Colon (tissue), 2 donors: ENCODE results near the gene ZFHX2.

Experiments
- FAIRE-seq: peaks from 2 replicates; lab custom pipeline; 2012; peaks lifted over from hg19 to GRCh38; lab: Jason Lieb, UNC
- donor health status: control.
- donor health status: control.

The ZFHX2 gene

DNA sequence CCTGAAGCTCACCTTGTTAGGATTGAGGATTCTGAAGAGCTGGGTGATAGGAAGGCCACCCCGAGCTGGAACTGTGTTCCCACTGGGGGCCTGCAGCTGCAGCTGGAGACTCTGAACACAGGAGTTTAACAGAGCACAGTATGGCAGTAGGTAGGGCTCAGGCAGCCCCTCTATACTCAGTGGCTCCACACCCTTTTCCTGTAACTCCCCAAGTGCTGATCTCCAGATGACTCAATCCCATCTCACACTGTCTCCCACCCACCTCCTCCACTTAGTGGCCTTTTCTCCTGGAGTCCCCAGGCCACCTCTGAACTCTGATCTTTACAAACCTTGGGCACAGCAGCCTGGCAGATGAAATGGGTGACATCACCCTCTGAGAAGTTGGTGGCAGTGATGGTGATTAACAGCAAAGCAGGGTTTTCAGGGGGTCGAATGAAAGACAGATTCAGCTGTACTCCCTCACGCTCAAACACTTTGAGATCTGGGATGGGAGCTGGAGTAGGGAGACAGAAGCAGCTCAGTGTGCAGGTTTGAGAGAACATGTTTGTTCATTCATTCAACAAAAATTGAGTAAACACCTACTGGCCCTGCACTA, 8.5 kb upstream of the ZFHX2 start:
- no peak for FAIRE-seq

DNA sequence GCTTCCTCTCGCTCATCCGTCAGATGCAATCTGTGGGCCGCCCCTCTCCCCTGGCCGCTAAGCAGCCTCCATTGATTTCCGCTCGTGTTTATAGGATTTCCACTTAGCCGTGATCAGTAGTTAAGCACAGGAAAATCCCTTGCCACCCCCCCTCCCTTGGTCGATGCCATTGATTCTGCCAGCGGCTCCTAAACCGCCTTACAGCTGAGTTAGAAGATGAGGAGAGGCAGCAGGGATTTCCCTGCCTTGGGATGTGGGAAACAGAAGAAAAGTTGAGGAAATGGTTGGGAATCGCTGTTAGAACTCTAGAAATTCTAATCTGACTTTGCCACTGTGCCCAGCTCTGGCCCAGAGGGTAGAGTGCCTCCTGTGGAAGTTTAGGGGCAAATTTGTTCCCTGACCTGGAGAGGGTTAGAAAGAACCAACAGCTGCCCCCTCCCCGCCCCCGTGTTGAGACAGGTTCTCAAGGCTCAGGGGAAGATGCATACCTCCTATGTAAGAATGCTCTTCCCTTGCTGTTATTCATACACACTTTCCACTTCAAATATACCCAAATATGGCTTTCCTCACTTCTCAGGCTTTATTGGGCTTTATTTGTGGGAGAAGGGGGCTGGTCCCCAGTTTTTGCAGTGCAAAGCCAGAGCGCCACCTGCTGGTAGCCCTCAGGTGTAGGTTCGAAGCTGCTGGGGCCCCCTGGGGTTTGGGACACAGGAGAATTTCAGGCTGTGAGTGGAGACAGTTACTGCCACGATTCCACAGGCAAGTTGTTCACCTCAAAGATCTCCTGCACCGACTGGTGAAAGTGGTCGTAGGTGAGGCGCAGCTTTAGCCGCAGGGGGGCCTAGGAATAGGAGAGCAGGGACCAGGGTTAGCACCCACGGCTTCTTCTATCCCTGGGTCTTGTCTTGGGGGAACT, 7.7 kb upstream of the ZFHX2 start:
- FAIRE-seq, result no peak

DNA sequence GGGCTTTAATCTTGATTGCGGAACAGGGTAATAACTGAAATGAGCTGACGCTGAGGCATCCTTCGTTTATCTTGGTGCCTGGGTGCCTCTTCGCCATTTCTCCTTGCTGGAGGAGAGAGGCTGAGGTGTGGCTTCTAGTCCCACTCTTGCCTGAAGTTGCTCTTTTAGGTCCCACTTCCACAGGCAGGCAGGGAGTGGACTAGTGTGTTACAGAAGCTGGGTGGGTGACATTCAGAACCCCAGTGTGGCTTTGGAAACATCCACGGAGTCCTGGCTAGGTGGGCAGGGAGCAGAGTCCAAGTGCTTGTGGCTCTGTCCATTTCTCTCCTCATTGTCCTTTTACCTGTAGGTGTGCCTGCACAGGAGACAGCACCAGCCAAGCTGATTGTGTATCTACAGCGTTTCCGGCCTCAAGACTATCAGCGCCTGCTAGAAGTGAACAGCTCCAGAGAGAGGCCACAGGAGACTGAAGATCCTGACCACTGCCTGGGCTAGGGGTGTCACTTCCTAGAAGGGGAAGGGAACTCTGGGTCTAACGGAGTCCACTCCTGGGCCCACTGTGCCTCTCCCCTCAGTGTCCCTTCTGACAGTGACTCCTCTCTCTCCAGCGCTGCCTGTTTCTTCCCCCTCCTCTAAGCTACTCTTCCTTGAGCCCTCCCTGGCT, 6.9 kb upstream of the ZFHX2 start:
- FAIRE-seq, result no peak

- no peak for FAIRE-seq
These were observed 6.4 kb upstream of the ZFHX2 start for GRCh38 chr14:23557946-23558345.

- no peak for FAIRE-seq
These were observed 6.0 kb upstream of the ZFHX2 start for GRCh38 chr14:23557521-23557920.

- no peak for FAIRE-seq
These were observed 5.3 kb upstream of the ZFHX2 start for GRCh38 chr14:23556700-23557440.

DNA sequence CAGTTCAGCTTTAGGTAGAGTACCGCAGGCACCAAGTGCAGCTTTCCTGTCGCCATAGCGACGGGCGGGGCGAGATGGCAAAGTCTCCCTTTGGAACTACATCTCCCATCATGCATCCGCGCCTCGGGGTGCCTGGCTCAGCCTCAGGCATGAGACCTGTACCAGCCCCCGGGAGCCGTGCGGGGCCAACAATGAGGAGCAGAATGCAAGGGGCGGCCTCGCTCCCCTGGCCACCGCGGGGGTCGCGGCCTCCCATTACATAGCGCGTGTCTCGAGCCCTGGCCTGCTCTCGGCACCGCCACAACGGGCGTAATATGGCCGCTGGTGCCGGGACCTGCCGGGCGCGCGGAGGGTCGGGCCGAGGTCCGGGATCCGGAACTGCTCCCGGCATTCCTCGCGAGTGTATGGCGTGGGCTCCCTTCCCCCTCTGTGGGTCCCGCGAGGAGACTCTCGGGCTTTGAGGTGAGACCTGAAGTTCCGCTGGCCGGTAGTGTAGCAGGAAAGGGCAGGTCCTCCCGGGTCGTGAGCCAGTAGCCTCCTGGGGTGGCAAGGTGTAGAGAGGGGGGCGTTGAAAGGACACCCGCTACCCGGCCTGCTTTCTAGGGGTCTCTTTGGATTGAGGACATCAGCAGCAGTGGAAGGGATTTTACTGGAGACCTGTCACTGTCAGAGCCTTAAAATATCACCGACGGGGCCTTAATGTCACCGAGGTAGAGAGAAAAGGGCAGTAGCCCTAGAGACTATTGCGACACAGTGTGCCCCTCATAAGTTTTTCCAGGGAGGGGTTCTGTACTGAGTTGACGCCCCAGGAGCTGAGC, 4.5 kb upstream of the ZFHX2 start, which contains the start of gene THTPA:
Gene THTPA (plus strand): TSS at position 390 of the 818 bp plus-strand sequence. CDS start 487 bp downstream, outside the sequence.
- no peak for FAIRE-seq

- no peak for FAIRE-seq
These were observed 3.9 kb upstream of the ZFHX2 start for GRCh38 chr14:23555533-23555881.

GRCh38 chr14:23550812-23551265, 726 bp downstream of the ZFHX2 start:
- FAIRE-seq, result no peak

DNA sequence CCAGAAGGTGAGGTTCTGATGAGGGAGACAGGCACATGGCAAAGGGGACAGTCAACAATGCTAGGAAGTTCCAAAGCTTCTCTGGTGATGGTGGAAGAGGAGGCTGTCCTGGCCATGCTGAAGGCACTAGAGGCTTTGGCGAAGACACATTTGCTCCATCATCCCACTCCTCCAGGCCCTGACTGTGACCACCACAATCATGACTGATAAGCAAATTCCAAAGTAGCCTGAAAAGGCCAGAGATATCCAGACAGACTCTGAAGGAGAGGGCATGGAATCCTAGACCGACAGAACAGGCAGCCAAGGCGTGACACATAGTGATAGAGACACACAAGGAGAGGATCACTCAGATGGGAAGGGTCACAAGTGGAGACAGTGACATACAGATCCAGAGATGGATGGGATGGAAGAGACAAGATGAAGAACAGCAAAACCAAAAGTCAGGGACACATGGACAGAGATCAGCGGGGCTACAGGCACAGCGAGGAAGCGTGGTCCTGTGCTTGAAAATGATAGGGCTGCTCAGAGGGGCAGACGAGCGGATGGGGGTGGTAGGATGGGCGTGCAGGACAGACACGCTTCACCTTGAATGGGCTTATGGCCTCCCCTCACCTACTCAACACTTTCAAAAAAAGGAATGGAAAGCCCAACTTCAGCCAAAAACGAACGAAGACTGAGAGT, 1.3 kb downstream of the ZFHX2 start:
- no peak for FAIRE-seq

DNA sequence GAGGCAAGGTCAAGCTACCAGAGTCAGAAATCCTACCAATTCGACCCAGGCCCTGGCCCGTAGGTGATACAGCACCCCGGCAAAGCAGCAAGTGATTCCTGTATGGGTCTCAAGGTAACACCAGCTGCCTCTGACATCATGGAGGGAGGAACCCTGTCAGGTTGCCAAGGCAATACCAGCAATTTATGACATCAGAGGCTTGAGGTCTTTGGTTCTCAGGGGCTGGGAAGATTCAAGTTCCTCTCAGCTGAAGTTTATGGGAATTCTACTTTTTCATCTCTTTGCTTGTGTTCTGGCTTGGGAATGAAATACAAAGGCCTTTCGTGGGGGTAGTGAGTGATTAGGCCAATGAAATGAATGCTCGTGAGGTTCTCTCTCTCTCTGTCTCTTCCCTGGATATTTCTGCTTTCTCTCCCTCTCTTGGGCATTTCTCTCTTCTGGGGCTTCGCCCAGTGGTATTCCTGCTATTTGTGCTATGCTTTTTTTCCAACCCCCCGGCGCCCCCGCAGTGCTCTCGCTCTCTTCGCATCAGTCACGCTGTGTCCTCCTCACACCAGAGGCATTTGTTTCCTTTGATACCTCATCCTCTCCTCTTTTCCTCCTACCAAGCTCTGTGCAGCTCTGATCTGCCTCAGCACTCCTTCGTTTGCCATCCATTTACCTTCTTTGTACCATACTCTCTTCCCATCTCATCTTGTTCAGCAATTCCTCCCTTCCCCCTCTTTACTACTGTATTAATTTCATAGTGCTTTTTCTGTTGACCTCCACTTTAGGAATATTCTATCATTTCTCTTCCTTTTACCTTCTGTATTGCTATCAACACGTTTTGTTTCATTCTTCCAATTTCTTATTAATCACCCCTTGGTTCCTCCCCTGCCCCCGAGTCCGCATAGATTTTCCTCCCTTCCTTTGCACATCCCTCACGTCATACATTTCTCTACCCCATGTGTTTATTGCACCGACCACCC, 2.9 kb downstream of the ZFHX2 start:
- FAIRE-seq, result no peak

DNA sequence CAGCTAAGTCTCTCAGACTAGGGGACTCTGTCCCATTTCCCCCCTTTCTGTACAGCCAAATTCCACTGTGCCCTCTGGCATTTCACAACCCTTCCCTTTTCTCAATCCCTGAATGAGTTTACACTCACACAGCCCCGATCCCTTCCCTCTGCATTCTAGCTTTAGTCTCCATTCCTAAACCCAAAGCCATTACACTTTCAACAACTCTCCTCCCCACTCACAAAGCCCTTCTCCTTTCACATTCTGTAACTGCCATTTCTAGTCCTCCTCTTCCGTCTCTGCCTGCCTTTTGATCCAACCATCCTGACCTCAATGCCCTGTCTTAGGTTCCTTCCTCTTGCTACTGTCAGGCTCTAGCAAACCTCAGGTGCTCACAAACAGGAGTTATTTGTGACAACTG, 3.6 kb downstream of the ZFHX2 start:
- no peak for FAIRE-seq

- FAIRE-seq, result no peak
These were observed 5.0 kb downstream of the ZFHX2 start for GRCh38 chr14:23546450-23547035.

GRCh38 chr14:23545740-23546365, 5.7 kb downstream of the ZFHX2 start:
- no peak for FAIRE-seq

DNA sequence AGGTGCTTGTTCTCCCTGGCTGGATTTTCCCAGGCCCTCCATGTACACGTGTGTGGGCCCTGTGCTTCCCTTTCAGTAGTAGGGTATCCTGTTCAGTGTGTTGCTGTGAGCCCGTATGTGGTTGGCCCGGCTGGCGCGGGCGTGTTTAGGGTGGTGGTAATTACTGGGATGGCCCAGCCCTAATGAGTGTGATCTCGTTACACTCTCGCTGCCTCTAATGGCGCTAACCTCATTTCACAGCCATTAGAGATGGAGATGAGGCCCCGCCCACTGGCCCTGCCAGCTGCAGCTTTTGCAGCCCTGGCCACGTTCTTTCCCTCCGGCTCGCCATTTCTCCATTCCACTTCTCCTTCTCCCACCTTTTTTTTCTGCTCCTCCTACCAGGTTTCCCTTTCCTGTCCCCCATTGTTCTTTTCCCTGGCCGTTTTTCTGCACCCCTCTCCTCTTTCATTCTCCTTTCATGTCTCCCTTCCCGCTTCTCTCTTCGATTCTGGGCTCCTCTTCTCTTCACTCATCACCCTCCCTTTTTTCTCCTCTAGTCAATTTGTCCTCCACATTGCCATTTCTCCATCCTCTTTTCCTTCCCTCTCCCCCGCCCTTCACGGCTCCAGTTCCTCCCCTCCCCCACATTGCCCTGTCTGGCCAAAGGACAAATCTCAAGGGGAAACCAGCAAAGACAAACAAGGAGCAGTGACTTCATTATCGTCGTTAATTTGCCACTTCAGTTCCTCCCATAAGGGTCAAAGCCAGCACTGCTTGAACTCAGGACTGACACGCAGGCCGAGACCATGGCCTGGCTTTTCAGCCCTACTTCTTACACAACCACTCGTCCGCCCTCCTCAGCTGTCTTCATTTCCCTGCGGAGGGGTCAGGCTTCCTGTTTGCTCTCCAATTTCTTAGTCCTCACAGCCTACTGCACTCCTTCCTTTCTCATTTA, 6.8 kb downstream of the ZFHX2 start:
- no peak for FAIRE-seq

GRCh38 chr14:23543403-23543802, 8.2 kb downstream of the ZFHX2 start:
- FAIRE-seq, result no peak

DNA sequence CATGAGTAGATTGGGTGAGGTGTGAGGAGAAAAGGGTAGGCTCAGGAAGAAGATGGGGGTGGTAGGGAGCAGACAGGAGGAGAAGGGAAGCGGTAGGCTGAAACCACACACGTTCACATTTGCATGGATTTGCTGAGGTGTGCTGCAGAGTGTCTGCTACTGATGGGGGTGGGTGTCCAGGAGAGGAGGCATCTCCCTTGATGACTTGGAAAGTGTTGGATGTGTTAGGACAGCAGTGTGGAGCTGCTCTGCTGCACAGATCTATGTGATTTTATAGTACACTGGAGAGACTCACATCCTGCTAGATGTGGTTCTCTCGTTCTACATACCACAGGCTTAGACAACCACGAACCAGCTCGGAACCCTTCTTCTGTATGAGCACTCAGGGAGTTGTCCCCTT, 9.3 kb downstream of the ZFHX2 start:
- FAIRE-seq, result no peak

- FAIRE-seq, result no peak
These were observed 11.5 kb downstream of the ZFHX2 start for GRCh38 chr14:23540141-23540469.
